Measurements from ENCODE around the gene SLC27A4.

SLC27A4 gene

DNA sequence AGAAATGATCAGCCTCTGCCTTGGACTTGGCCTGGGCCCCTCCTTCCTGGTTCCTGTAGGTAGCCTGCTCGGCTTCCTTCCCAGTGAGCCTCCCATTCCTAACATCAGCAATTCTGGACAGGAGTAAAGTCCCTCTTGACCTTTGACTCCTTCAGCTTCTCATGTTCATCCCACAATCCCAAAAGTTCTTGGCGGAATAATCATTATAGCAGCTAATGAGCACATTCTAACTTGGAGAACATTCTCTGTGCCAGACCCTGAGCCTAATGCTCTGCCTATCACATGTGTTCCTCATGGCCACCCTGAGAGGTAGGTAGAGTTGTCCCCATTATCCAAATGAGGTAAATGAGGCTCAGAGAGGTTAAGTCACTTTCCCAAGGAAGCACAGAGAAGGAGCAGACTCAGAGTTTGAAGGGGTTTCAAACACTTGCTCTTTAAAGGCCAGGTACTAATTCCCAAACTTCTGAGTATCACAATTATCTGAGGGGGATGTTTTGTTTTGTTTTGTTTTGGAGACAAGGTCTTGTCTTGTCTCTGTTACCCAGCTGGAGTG lies 43.0 kb upstream of the SLC27A4 start:
- POLR2A ChIA-PET = interaction anchor here (0.8 kb wide), 1 partner anchor 10 kb away, joined by 3 read pairs; no protein-coding TSS in a partner anchor
- CTCF ChIA-PET = interaction anchor here (0.8 to 2.5 kb wide), 3 partner anchors 44 to 104 kb away, joined by 3 to 10 read pairs (median 4); no protein-coding TSS in a partner anchor
- no peak for TF ChIP-seq ARNT (IDR thresholded peaks at IDR 0.05)
- no peak for TF ChIP-seq FOXM1 (IDR thresholded peaks at IDR 0.05; ENCODE audit: borderline replicate concordance)
- DNase-seq (ENCODE audit: extremely low spot score) = no peak

- POLR2A ChIA-PET = interaction anchor here (2.1 kb wide), 1 partner anchor 23 kb away, joined by 6 read pairs; the partner anchor contains the start of genes GOLGA2 and SWI5
- DNase-seq (ENCODE audit: extremely low spot score) = no peak
Measured at GRCh38 chr9:128298535-128299482, 41.5 kb upstream of the SLC27A4 start.

DNA sequence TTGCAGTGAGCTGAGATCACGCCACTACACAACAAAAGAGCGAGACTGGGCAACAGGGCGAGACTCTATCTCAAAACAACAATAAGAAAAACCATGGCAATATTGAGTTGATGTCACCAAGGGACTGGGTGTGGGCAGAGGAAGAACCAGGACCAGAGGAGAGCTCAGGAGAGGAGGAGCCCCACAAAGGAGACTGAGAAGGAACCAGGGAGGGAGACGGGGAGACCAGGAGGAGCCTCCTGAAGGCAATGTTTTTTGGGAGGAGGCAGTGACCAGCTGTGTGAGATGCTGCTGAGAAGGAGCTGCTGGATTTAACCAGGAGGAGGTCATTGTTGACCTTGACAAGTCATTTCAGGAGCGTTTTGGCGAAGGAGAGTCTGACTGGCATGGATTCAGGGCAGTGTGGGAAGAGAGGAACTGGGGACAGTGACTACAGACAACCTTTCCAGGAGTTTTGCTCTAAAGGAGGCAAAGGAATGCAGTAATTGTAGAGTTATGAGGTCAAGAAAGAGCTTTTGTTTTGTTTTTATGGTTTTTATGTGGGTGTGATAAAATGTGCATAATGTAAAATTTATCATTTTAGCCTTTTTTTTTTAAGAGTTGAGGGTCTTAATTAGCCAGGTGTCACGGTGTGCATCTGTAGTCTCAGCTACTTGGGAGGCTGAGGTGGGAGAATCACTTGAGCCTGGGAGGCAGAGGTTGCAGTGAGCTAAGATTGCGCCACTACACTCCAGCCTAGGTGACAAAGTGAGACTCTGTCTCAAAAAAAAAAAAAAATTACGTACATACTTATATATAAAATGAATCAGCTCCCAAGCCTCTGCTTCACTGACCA lies 36.0 kb upstream of the SLC27A4 start:
- CTCF ChIA-PET = no interaction called here
- TF ChIP-seq FOXK2 (IDR thresholded peaks at IDR 0.05) (no peak), ZNF384 (IDR thresholded peaks at IDR 0.05) (no peak), LEF1 (IDR thresholded peaks at IDR 0.05; ENCODE audit: borderline replicate concordance) (no peak), FOXA1 (IDR thresholded peaks at IDR 0.05) (no peak), NFRKB (IDR thresholded peaks at IDR 0.05) (no peak), BHLHE40 (IDR thresholded peaks at IDR 0.05; ENCODE audit: borderline replicate concordance) (no peak), FOXM1 (IDR thresholded peaks at IDR 0.05; ENCODE audit: borderline replicate concordance) (no peak), TARDBP (IDR thresholded peaks at IDR 0.05) (no peak), ELF4 (IDR thresholded peaks at IDR 0.05) (no peak), ARNT (IDR thresholded peaks at IDR 0.05) (no peak)
- TF ChIP-seq, protein P1, sequence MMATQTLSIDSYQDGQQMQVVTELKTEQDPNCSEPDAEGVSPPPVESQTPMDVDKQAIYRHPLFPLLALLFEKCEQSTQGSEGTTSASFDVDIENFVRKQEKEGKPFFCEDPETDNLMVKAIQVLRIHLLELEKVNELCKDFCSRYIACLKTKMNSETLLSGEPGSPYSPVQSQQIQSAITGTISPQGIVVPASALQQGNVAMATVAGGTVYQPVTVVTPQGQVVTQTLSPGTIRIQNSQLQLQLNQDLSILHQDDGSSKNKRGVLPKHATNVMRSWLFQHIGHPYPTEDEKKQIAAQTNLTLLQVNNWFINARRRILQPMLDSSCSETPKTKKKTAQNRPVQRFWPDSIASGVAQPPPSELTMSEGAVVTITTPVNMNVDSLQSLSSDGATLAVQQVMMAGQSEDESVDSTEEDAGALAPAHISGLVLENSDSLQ (IDR thresholded peaks at IDR 0.05) = no peak
- POLR2A ChIA-PET = interaction anchor here (1.0 to 1.1 kb wide), 2 partner anchors 29 to 67 kb away, joined by 3 read pairs; partner anchors contain the start of genes GOLGA2, SWI5 and URM1
- no peak for DNase-seq (ENCODE audit: extremely low spot score)

More at GRCh38 chr9:128298535-128299482, 41.5 kb upstream of the SLC27A4 start:
- CTCF ChIA-PET = interaction anchor here (1.3 kb wide), 1 partner anchor 106 kb away, joined by 4 read pairs; no protein-coding TSS in a partner anchor
- TF ChIP-seq LEF1 (IDR thresholded peaks at IDR 0.05; ENCODE audit: borderline replicate concordance) (no peak), TARDBP (IDR thresholded peaks at IDR 0.05) (no peak), NFRKB (IDR thresholded peaks at IDR 0.05) (no peak), ELF4 (IDR thresholded peaks at IDR 0.05) (no peak), HDGF (IDR thresholded peaks at IDR 0.05; ENCODE audit: borderline replicate concordance) (no peak), ZNF384 (IDR thresholded peaks at IDR 0.05) (no peak), SP1 (IDR thresholded peaks at IDR 0.05) (no peak), L3MBTL2 (conservative IDR thresholded peaks at IDR 0.05) (no peak), FOXM1 (IDR thresholded peaks at IDR 0.05; ENCODE audit: borderline replicate concordance) (no peak), BHLHE40 (IDR thresholded peaks at IDR 0.05; ENCODE audit: borderline replicate concordance) (no peak), FOXK2 (IDR thresholded peaks at IDR 0.05) (no peak), FOXA1 (IDR thresholded peaks at IDR 0.05) (no peak), ARNT (IDR thresholded peaks at IDR 0.05) (no peak), CTBP1 (IDR thresholded peaks at IDR 0.05; ENCODE audit: borderline replicate concordance) (no peak)
- TF ChIP-seq, protein P1 (IDR thresholded peaks at IDR 0.05) = no peak

- ChIA-PET CTCF (no interaction called here), POLR2A (no interaction called here)
- TF ChIP-seq SUZ12 (IDR thresholded peaks at IDR 0.05) (no peak), FOXK2 (IDR thresholded peaks at IDR 0.05) (no peak), LEF1 (IDR thresholded peaks at IDR 0.05; ENCODE audit: borderline replicate concordance) (no peak), FOXA1 (IDR thresholded peaks at IDR 0.05) (no peak), BHLHE40 (IDR thresholded peaks at IDR 0.05; ENCODE audit: borderline replicate concordance) (no peak), L3MBTL2 (conservative IDR thresholded peaks at IDR 0.05) (no peak), CTBP1 (IDR thresholded peaks at IDR 0.05; ENCODE audit: borderline replicate concordance) (no peak), HDGF (IDR thresholded peaks at IDR 0.05; ENCODE audit: borderline replicate concordance) (no peak), ZNF384 (IDR thresholded peaks at IDR 0.05) (no peak)
- TF ChIP-seq, protein P1 (IDR thresholded peaks at IDR 0.05) = no peak
- no peak for DNase-seq (ENCODE audit: extremely low spot score)
Measured at GRCh38 chr9:128304971-128305288, 35.4 kb upstream of the SLC27A4 start.

- DNase-seq (ENCODE audit: extremely low spot score) = no peak
- TF ChIP-seq L3MBTL2 (conservative IDR thresholded peaks at IDR 0.05) (no peak), ELF4 (IDR thresholded peaks at IDR 0.05) (no peak), HDGF (IDR thresholded peaks at IDR 0.05; ENCODE audit: borderline replicate concordance) (no peak), SP1 (IDR thresholded peaks at IDR 0.05) (no peak), TARDBP (IDR thresholded peaks at IDR 0.05) (no peak), BHLHE40 (IDR thresholded peaks at IDR 0.05; ENCODE audit: borderline replicate concordance) (no peak), NFRKB (IDR thresholded peaks at IDR 0.05) (no peak), CTBP1 (IDR thresholded peaks at IDR 0.05; ENCODE audit: borderline replicate concordance) (no peak), ZNF384 (IDR thresholded peaks at IDR 0.05) (no peak), FOXK2 (IDR thresholded peaks at IDR 0.05) (no peak), SUZ12 (IDR thresholded peaks at IDR 0.05) (no peak), FOXM1 (IDR thresholded peaks at IDR 0.05; ENCODE audit: borderline replicate concordance) (no peak), LEF1 (IDR thresholded peaks at IDR 0.05; ENCODE audit: borderline replicate concordance) (no peak), FOXA1 (IDR thresholded peaks at IDR 0.05) (no peak)
- TF ChIP-seq, protein P1 (IDR thresholded peaks at IDR 0.05) = no peak
- CTCF ChIA-PET = interaction anchor here (0.6 to 0.9 kb wide), 2 partner anchors 54 to 185 kb away, joined by 3 read pairs; no protein-coding TSS in a partner anchor
- POLR2A ChIA-PET = no interaction called here
Measured at GRCh38 chr9:128309551-128309950, 30.8 kb upstream of the SLC27A4 start.

Measured in HEK293T (cell line).